Mononuclear cell (primary cell): ENCODE results near the gene CPSF3. TPM values are rescaled to one million over a fixed set of nuclear protein-coding genes. Genes with fewer than 3 reads are reported as not detected.

Source experiments
- H3K27me3 ChIP-seq: 2 replicates; pipeline ENCODE4 v1.6.0; 2011; ENCODE audit warnings: low read length, control low read depth; ENCODE audit not compliant: insufficient read depth
- H3K4me1 ChIP-seq: 2 replicates; pipeline ENCODE4 v1.5.1; 2011; ENCODE audit warnings: mild to moderate bottlenecking, low read length, control low read depth; ENCODE audit not compliant: insufficient read depth
- H3K4me3 ChIP-seq: 2 replicates; pipeline ENCODE4 v1.5.1; 2011; ENCODE audit warnings: mild to moderate bottlenecking, low read length, moderate library complexity
- H3K9me3 ChIP-seq: 2 replicates; pipeline ENCODE4 v1.5.1; 2011; ENCODE audit warnings: low read depth, mild to moderate bottlenecking, control low read depth, low read length
- total RNA-seq: library from RNA; depleted of rRNA; stranded (reverse); fragments of >200 nt; gene quantifications from one replicate; pipeline ENCODE4 v1.2.3, GENCODE V29; 2012

Gene CPSF3
- 19.1 TPM for total RNA-seq

DNA sequence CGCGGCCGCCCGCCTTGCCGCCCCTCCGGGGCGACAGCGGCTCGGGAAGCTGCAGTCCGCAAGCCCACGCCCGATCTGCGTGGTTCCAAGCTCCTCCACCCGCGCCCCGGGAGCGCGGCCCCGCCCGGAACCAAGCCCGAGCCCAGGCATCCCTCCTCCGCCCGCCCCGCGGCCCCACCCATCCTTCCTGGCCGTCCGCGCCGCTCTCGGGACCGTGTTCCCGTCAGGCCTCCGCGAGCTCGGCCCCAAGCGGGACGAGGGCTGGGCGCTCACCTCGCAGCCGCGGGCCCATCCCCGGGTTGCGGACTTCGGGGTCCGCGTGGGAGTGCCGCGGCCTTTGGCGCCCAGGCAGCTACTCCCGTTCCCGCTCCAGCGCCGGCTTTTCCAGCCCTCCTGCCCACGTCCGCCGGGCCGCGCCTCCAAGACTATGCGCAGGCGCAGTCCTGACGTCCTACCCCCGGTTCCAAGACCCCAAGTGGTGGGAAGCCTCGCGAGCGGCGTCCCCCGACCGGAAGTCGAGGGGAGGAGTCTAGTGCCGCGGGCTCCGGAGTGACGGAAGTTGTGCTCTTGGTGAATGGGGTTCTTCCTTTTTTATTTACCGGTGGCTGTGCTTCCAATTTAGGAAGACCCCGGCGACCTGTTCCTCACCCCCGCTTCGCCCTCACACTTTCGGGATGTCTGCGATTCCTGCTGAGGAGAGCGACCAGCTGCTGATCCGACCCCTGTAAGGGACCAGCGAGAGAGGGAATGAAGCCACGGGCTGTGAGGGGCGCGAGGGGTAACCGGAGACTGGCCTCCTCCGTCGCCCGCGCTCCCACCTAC is at the start of gene CPSF3, which contains the start of gene ITGB1BP1:
Gene CPSF3, plus strand, starts transcription at position 555 of the 822 bp plus-strand sequence. Its CDS starts 120 bp downstream, at position 675.
Gene ITGB1BP1, minus strand, starts transcription at position 429 of the 822 bp plus-strand sequence. CDS start 4,831 bp downstream, outside the sequence.
- no peaks in the 10 kb centered on the region for H3K27me3 ChIP-seq
- peak within 1 kb of the TSS; percentile 85 for H3K4me3 ChIP-seq
- peaks cover 42% of the 10 kb centered on the region for H3K4me1 ChIP-seq
- no peaks in the 10 kb centered on the region for H3K9me3 ChIP-seq

DNA sequence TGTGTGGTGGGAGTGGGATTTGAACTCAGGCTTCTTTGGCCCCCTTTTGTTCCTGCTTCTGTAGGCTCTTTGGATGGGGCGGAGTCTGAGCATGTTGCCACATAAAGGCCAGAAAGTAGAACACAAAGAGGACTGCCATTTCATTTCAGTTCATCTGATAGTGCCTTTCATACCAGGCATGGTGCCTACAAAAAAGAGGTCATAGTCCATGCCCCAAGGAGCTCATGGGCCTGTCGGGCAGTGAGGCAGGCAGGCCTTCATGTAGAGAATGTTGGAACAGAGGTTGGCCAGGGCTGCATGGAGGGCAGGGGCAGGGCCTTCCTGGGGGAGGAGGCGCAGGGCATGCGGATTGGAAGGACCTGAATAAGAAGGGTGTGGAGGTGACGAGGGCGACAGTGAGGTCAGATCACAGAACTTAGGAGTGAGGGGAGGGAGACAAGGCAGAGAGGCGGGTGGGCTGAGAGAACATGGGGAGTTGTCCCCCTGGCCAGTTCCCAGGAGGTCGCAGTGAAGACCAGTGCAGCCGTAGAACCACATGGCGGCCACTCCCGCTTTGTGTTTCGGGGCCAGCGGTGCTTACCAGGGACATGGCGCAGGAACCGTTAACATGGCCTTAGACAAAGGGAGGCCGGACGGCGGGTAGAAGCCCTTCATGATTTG is 49.3 kb upstream of the CPSF3 start:
- no peaks in the 10 kb centered on the region for H3K4me1 ChIP-seq
- no peak overlapping the region for H3K4me3 ChIP-seq
- no peaks in the 10 kb centered on the region for H3K27me3 ChIP-seq
- no peaks in the 10 kb centered on the region for H3K9me3 ChIP-seq

DNA sequence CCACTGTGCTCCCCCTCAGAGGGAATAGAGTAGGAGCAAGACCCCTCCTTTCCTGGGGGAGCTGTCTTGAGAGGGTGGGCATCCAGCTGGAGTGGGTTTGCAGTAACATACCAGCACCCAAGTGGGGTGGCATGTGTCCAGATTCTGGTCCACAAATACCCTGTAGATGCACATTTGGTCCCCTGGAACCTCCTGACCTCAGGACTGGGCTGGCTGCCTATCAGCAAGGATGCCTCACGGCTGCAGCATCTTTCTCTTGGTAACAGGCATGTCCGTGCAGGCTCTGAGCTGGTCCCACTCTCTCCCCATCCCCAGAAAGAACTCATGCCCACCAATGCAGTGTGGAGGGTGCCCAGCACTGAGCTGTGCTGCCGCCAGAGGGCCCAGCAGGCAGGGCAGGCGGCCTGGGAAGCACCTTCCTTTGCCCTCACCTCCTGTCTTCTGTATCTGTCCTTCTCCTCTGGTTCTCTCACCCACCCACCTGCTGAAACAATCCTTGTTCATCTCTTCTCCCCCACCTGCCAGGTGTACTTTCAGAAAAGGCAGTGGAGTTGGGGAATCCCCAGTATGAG is 47.5 kb upstream of the CPSF3 start:
- H3K27me3 ChIP-seq: no peaks in the 10 kb centered on the region
- no peaks in the 10 kb centered on the region for H3K9me3 ChIP-seq
- no peaks in the 10 kb centered on the region for H3K4me1 ChIP-seq
- H3K4me3 ChIP-seq: no peak overlapping the region

DNA sequence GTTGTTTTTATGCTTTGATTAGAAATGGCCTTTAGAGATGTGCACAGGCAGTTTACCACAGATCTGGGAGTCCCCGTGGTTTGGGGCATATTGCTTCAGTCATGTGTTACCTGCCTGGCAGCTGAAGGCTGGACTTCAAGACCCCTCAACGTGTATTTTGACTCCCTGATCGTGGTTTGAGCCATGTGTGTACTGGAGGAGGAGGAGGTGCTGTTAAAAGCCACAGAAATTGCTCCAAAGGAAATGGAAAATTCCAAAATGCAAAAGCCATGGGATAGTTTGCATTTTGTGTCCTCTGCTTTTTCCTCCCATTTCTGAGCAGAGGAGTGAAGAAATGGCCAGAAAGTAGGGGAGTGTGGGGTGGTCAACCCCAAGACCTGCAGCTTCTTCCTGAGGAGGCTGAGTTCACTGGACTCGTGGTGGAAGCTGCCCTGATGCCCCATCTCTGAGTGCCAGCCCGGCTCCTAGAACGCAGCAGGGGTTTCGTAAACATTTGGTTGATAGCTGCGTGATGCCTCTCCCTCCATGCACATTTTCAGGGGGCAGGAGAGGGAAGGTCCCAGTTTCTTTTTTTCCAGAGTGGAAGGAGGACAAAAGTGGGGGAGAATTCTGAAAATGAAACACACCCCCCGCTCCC is 45.9 kb upstream of the CPSF3 start:
- H3K27me3 ChIP-seq: no peaks in the 10 kb centered on the region
- H3K4me1 ChIP-seq: no peaks in the 10 kb centered on the region
- no peaks in the 10 kb centered on the region for H3K9me3 ChIP-seq
- H3K4me3 ChIP-seq: no peak overlapping the region

DNA sequence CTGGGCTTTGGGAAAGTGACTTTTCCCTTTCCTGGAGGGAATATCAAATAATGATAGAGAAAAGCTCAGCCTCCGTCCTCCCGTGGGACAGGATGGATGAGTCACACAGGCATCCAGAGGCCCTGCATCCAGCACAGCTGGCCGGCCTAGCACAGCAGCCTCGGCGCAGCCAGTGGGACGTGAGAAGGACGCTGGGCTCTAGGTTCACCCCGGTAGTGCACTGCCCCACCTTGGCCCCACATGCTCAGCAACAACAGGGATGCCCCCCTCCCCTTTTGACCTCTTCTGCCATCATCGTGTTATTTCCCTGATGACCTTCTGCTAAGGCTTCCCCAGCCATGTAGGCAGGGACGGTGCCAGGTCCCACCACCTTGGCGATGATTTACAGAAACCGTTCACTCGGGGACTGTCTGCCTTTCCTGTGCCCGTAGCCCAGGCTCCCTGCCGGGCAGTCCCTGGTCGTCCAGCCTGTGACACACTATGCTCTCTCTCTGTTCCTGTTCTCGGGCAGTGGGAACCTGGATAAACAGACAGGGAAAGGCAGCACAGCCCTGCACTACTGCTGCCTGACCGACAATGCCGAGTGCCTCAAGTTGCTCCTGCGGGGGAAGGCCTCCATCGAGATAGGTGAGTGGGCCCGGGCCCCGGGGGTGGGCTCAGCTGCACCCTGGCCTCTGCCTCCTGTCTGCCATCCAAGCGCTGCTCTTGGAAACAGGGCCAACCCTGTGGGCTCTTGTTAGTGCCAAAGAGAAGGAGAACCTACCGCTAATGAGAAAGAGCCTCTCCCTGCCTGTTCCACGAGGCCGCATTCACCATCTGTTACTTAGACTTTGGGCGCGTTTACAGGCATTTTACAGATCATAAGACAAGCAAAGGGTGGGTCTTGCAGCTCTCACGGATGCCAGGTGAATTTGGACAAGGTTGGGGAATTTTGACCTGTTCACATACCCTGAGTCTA is 44.7 kb upstream of the CPSF3 start:
- Histone ChIP-seq H3K4me1 (no peaks in the 10 kb centered on the region), H3K9me3 (no peaks in the 10 kb centered on the region), H3K27me3 (no peaks in the 10 kb centered on the region), H3K4me3 (no peak overlapping the region)

DNA sequence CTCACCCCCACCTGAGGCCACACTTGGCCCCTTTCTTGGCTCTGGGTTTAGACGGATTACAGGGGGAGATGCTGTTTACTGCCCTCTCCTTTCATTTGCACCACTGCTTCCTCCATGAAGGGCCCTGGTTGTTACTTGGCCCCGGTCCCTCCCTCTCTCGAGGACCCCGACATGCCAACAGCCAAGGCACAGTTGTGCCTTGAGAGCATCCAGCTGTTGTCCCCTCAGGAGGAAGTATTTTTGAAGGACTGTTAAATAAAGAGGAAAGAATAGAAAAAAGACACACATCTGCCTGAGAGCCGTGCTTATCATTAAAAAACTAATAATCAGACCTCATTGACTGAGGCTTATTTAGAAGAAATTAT is 44.1 kb upstream of the CPSF3 start:
- H3K27me3 ChIP-seq: no peaks in the 10 kb centered on the region
- no peaks in the 10 kb centered on the region for H3K4me1 ChIP-seq
- H3K9me3 ChIP-seq: no peaks in the 10 kb centered on the region
- no peak overlapping the region for H3K4me3 ChIP-seq

DNA sequence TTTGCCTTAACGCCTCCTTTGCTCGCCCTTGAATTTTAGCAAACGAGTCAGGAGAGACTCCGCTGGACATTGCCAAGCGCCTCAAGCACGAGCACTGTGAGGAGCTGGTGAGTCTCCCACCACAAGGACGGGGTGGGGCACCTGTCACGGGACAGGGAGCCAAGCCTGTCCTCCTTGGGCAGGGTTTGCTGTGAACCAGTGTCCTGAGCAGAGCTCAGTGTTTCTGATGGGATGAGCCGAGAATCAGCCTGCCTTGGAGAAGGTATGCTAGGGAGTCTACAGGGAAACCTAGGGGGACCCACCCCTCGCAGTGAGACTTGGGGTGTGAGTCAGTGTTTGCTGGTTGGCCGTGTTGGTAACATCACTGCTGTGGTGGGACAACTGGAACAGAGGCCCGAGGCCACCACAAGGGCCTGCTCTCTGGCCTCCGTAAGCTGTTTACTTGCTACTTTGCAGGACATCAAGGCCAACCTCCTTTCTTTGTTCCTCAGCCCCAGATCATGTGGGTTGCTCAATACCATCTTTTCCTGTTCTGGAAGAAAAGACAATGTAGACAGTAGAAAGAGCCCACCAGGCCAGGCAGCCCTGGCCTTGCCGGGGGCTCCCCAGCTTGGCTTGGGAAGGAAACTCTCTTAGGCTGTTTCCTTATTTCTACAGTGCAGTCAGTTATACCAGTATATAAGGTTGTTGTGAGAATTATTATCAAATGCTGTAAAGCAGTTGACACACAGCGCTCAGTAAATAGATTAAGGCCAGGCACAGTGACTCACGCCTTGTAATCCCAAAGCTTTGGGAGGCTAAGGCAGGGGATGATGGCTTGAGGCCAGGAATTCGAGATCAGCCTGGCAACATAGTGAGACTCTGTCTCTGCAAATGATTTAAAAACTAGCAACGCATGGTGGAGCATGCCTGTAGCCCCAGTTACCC is 42.5 kb upstream of the CPSF3 start:
- H3K27me3 ChIP-seq: no peaks in the 10 kb centered on the region
- H3K4me3 ChIP-seq: no peak overlapping the region
- no peaks in the 10 kb centered on the region for H3K4me1 ChIP-seq
- H3K9me3 ChIP-seq: no peaks in the 10 kb centered on the region

DNA sequence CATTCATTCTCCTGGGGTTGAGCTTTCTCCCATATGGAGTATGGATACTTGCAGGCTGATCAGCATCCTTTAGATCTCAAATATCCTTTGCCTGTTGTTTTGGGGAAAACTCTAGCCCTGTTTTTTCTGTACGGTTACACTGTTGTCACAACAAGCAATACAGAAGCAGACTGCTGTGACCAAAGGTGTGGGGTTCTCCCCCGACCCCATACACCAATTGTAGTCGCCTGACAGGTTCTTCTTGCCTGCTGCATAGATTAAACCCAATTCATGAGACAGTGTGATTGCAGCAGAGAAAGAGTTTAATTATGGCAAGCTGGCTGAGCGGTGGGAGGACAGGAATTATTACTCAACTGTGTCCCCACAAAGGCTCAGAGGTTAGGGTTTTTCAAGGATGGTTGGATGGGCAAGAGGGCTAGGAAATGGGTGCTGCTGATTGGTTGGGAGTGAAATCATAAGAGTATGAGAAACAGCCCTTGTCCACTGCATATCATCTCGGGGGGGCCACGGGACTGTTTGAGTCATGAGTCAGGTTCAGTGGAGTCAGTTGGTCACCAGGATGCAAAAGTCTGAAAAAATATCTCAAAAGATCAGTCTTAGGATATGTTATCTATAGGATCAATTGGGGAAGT is 40.7 kb upstream of the CPSF3 start:
- no peaks in the 10 kb centered on the region for H3K27me3 ChIP-seq
- H3K4me1 ChIP-seq: no peaks in the 10 kb centered on the region

DNA sequence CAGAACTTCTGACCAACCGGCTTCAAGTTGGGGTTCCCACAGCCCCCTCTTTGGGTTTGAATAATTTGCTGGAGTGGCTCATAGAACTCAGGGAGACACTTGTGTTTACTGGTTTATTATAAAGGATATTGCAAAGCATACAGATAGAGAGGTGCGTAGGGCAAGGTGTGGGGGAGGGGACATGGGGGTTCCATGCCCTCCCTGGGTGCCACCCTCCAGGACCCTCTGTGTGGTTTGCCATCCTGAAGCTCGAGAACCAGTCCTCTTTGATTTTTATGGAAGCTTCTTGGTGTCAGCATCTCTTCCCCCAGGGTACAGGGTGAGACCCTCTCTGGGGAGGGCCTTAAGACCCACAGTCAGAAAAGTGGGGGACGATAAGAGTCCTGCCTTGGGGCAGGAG is 38.9 kb upstream of the CPSF3 start:
- H3K4me1 ChIP-seq: no peaks in the 10 kb centered on the region

More for the DNA sequence above, 40.7 kb upstream of the CPSF3 start:
- Histone ChIP-seq H3K4me3 (no peak overlapping the region), H3K9me3 (no peaks in the 10 kb centered on the region)

DNA sequence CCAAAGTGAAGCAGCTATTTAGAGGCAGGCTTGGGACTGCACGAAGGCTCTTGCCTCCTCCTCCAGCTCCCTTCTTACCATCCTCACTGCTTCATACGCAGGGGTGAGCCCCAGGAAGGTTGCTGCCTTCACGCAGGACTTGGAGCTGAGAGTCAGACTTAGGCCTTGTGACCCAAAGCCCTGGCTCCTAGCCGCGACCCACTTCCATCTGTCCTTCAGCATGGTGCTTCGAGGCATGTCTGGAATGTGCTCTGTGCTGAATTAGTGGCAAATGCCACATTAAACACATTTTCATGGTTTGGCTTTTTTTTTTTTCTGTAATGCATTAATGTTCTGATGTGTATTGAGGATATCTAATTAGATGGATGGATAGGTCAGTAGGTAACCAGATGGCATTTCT is 37.6 kb upstream of the CPSF3 start:
- Histone ChIP-seq H3K4me1 (no peaks in the 10 kb centered on the region), H3K4me3 (no peak overlapping the region), H3K27me3 (no peaks in the 10 kb centered on the region), H3K9me3 (no peaks in the 10 kb centered on the region)

More for the DNA sequence above, 38.9 kb upstream of the CPSF3 start:
- H3K9me3 ChIP-seq: no peaks in the 10 kb centered on the region
- no peak overlapping the region for H3K4me3 ChIP-seq
- no peaks in the 10 kb centered on the region for H3K27me3 ChIP-seq

DNA sequence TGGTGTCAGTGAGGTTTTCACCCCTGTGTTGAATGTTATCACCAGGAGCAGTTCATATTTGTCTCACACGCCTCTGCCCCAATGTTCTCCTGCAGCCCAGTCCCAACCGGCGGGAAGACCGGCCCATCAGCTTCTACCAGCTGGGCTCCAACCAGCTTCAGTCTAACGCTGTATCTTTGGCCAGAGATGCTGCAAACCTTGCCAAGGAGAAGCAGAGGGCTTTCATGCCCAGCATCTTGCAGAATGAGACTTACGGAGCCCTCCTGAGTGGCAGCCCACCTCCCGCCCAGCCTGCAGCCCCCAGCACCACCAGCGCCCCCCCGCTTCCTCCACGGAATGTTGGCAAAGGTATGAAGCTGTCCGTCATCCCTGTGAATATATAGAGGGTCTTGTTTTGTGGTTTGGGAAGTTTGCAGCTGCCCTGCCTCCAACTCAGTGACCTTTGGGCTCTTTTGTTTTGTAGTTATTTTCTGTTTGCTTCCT is 35.2 kb upstream of the CPSF3 start:
- no peaks in the 10 kb centered on the region for H3K4me1 ChIP-seq
- H3K27me3 ChIP-seq: no peaks in the 10 kb centered on the region
- H3K4me3 ChIP-seq: no peak overlapping the region
- H3K9me3 ChIP-seq: no peaks in the 10 kb centered on the region

DNA sequence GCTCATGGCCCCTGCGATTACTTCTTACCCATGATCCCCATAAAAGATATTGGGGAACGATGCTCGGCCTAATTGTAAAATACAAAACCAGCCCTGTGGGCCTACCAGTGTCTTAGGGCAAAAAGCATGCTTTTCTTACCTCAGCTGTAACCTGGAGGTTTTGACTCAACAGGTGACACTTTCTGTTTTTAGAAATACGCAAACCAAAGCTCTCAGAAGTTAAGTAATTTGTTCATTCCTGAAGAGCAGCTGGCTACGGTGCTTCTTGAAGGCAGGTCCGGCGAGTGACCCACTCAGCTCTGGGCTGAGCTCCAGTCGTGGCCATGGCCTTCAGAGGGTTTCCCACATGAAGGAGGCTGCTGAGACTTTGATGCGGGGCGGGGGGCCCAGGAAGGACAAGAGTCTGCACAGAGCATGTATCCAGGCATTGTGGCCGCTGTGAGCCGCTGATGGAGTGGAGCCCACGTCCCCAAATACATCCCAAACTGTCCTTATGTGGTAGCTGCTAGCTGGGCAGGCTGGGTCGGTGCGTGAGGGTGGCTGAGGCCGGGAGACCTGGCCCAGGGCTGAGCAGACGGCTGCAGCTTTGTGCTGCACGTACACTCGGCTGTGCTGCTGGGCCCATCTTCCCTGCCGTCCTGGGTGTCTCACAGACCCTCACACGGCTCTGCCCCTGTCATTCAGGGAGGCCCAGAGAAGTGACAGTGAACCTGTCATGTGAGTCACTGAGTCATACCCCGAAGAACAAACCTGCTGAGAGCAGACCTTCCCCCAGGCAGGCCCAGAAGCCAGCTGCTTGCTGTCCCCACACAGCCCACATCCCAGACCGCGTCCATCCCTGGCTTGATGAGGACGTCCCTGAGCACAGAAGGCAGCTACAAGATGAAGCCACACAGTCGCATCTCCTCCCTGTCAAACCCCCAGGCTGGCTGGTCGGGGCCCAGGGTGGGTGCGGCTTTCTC is 34.2 kb upstream of the CPSF3 start:
- no peak overlapping the region for H3K4me3 ChIP-seq
- no peaks in the 10 kb centered on the region for H3K9me3 ChIP-seq
- no peaks in the 10 kb centered on the region for H3K27me3 ChIP-seq
- H3K4me1 ChIP-seq: no peaks in the 10 kb centered on the region
